ENCODE data around the gene PPP1R9B. TPM values are rescaled to one million over a fixed set of nuclear protein-coding genes. Genes with fewer than 3 reads are reported as not detected.

PPP1R9B gene
- total RNA-seq, 1 experiment from 2014 or later = 23.0 TPM

DNA sequence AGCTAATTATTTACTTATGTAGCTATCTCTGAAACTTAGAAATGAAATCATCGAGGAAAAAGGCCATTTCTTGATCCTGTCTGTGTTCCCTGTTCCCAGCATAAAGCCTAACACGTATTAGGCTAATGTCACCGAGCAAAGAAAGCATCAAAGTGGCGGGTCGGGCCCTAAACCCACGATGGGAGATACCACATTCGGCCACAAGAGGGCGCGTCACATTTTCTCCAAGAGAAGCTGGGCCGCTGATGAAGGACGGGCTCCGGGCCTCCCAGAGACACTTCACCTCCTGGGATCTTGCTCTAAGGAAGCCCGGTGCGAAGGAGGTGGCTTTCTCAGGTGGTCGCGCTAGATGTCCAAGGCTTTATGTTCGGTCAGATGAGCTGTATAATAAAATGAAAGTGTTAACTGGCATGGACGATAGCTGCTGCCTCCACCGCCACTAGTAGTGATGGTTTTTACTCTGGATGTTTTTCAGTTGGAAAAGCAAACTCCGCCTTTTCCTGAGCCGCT, 56.2 kb downstream of the PPP1R9B start:
- H3K56ac ChIP-seq (ENCODE audit: insufficient read length, low read depth, low read length) = no peak overlapping the region
- H4K8ac ChIP-seq (replicated peaks; ENCODE audit: insufficient read length, low read depth, low read length) = no peak overlapping the region
- H4K20me1 ChIP-seq (ENCODE audit: control insufficient read depth, insufficient read depth, insufficient read length) = no peaks in the 10 kb centered on the region
- no peak overlapping the region for H4K91ac ChIP-seq (ENCODE audit: insufficient read length, low read depth, low read length)
- H3K9ac ChIP-seq (ENCODE audit: extremely low read depth, insufficient read length, low read length) = no peak overlapping the region
- no peak overlapping the region for H2BK120ac ChIP-seq (ENCODE audit: low read depth, low read length, poor library complexity, severe bottlenecking)
- WGBS (ENCODE audit: extremely low coverage, insufficient read length, low lambda C conversion rate) = no CpG with 5 or more reads among the region's 21 CpGs
- H3K27ac Mint-ChIP-seq = no peak overlapping the region
- no peak overlapping the region for H4K5ac ChIP-seq (ENCODE audit: insufficient read length, low read depth, low read length)
- no peak overlapping the region for H3K23ac ChIP-seq (ENCODE audit: insufficient read length, low read depth, low read length)
- H2AFZ ChIP-seq (ENCODE audit: low read length) = no peak overlapping the region
- DNase-seq = peak; percentile 92
- no peaks in the 10 kb centered on the region for H3K4me1 ChIP-seq (ENCODE audit: insufficient read depth, low read length)
- H3K4me2 ChIP-seq (ENCODE audit: insufficient read depth, insufficient read length, low read length) = peak overlapping the region; percentile 89
- H2BK15ac ChIP-seq (ENCODE audit: low read depth, low read length) = no peak overlapping the region
- H2AK5ac ChIP-seq (ENCODE audit: insufficient read length, low read length) = no peak overlapping the region
- no peak overlapping the region for H2BK20ac ChIP-seq (ENCODE audit: low read depth, low read length, poor library complexity, severe bottlenecking)
- no peaks in the 10 kb centered on the region for H3K79me1 ChIP-seq (ENCODE audit: insufficient read depth, low read depth, low read length, poor library complexity, severe bottlenecking)
- H3K36me3 Mint-ChIP-seq (ENCODE audit: insufficient read depth in 1 of 3, low read depth in 3 of 3) = peaks cover 0 to 8% (median 0%) of the 10 kb centered on the region in 3 experiments; a peak in 4 of 7 replicates
- peak overlapping the region; percentile 93 to 99 for H3K4me3 Mint-ChIP-seq
- no peak overlapping the region for H2BK12ac ChIP-seq (ENCODE audit: insufficient read length, low read depth, low read length)
- peaks cover 14 to 22% of the 10 kb centered on the region in 2 experiments for H3K4me1 Mint-ChIP-seq
- no peak overlapping the region for H3K27ac ChIP-seq (ENCODE audit: insufficient read length, low read depth, low read length)
- no peaks in the 10 kb centered on the region for H3K27me3 ChIP-seq (ENCODE audit: insufficient read depth, low read length)
- TF ChIP-seq, protein P1, sequence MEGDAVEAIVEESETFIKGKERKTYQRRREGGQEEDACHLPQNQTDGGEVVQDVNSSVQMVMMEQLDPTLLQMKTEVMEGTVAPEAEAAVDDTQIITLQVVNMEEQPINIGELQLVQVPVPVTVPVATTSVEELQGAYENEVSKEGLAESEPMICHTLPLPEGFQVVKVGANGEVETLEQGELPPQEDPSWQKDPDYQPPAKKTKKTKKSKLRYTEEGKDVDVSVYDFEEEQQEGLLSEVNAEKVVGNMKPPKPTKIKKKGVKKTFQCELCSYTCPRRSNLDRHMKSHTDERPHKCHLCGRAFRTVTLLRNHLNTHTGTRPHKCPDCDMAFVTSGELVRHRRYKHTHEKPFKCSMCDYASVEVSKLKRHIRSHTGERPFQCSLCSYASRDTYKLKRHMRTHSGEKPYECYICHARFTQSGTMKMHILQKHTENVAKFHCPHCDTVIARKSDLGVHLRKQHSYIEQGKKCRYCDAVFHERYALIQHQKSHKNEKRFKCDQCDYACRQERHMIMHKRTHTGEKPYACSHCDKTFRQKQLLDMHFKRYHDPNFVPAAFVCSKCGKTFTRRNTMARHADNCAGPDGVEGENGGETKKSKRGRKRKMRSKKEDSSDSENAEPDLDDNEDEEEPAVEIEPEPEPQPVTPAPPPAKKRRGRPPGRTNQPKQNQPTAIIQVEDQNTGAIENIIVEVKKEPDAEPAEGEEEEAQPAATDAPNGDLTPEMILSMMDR (conservative IDR thresholded peaks at IDR 0.05) = peak; percentile 91
- no peak overlapping the region for H3K18ac ChIP-seq (ENCODE audit: insufficient read length, low read depth, low read length)
- no peak overlapping the region for H3K4ac ChIP-seq (ENCODE audit: low read depth, low read length)
- H3K9me3 ChIP-seq (ENCODE audit: control insufficient read depth, low read depth, low read length) = no peaks in the 10 kb centered on the region
- H3K79me2 ChIP-seq (ENCODE audit: insufficient read depth, low read length) = no peaks in the 10 kb centered on the region
- H3K23me2 ChIP-seq (ENCODE audit: insufficient read length, low read depth, low read length, poor library complexity, severe bottlenecking) = peaks cover 12% of the 10 kb centered on the region
- no peak overlapping the region for H3K14ac ChIP-seq (ENCODE audit: insufficient read depth, low read length)
- no peaks in the 10 kb centered on the region for H3K9me3 Mint-ChIP-seq
- H2BK5ac ChIP-seq (ENCODE audit: insufficient read length, low read length) = no peak overlapping the region
- no peak overlapping the region for H3T11ph ChIP-seq (ENCODE audit: low read length)
- H3K27me3 Mint-ChIP-seq (ENCODE audit: low read depth) = peaks cover 2% of the 10 kb centered on the region; the same call in 1 of the 2 replicates
